ENCODE data around the gene CATSPERZ.

The CATSPERZ gene

GRCh38 chr11:64299847-64300648 is at the start of gene CATSPERZ:
TSS of gene CATSPERZ (plus strand) at chr11:64300358. CDS start at chr11:64300411, 53 bp downstream.
- no peak for DNase-seq (ENCODE audit: low read depth, low spot score)

- no peak for DNase-seq (ENCODE audit: low read depth, low spot score)
These were observed 49.6 kb upstream of the CATSPERZ start for GRCh38 chr11:64250415-64251015.

- no peak for DNase-seq (ENCODE audit: low read depth, low spot score)
These were observed 49.0 kb upstream of the CATSPERZ start, which contains the start of gene PLCB3 for GRCh38 chr11:64251016-64251752. TSS of gene PLCB3 (plus strand) at chr11:64251530. CDS start at chr11:64251650, 120 bp downstream.

GRCh38 chr11:64251753-64252002 is 48.5 kb upstream of the CATSPERZ start:
- no peak for DNase-seq (ENCODE audit: low read depth, low spot score)

- DNase-seq (ENCODE audit: low read depth, low spot score): no peak
These were observed 47.9 kb upstream of the CATSPERZ start for GRCh38 chr11:64252003-64252872.

- DNase-seq (ENCODE audit: low read depth, low spot score): no peak
These were observed 47.1 kb upstream of the CATSPERZ start for GRCh38 chr11:64253043-64253442.

GRCh38 chr11:64253481-64253880 is 46.7 kb upstream of the CATSPERZ start:
- no peak for DNase-seq (ENCODE audit: low read depth, low spot score)

GRCh38 chr11:64254326-64254725 is 45.8 kb upstream of the CATSPERZ start:
- DNase-seq (ENCODE audit: low read depth, low spot score): no peak

GRCh38 chr11:64255135-64256128 is 44.7 kb upstream of the CATSPERZ start:
- DNase-seq (ENCODE audit: low read depth, low spot score): no peak

- no peak for DNase-seq (ENCODE audit: low read depth, low spot score)
These were observed 43.9 kb upstream of the CATSPERZ start for GRCh38 chr11:64256300-64256699.

GRCh38 chr11:64258356-64258755 is 41.8 kb upstream of the CATSPERZ start:
- no peak for DNase-seq (ENCODE audit: low read depth, low spot score)

GRCh38 chr11:64258946-64259532 is 41.1 kb upstream of the CATSPERZ start:
- DNase-seq (ENCODE audit: low read depth, low spot score): no peak

- DNase-seq (ENCODE audit: low read depth, low spot score): no peak
These were observed 40.6 kb upstream of the CATSPERZ start for GRCh38 chr11:64259533-64260067.

GRCh38 chr11:64260147-64260708 is 39.9 kb upstream of the CATSPERZ start:
- no peak for DNase-seq (ENCODE audit: low read depth, low spot score)

GRCh38 chr11:64261556-64262080 is 38.5 kb upstream of the CATSPERZ start:
- no peak for DNase-seq (ENCODE audit: low read depth, low spot score)

GRCh38 chr11:64262271-64263002 is 37.7 kb upstream of the CATSPERZ start:
- no peak for DNase-seq (ENCODE audit: low read depth, low spot score)

GRCh38 chr11:64263021-64263946 is 36.9 kb upstream of the CATSPERZ start:
- no peak for DNase-seq (ENCODE audit: low read depth, low spot score)

Measured in activated naive CD8-positive, alpha-beta T cell treated with anti-CD3 and anti-CD28 coated beads, Interleukin-2, amount 50 U/mL, for 16 hours (primary cell).